Measurements from ENCODE around the gene C12orf57. TPM values are rescaled to one million over a fixed set of nuclear protein-coding genes. Genes with fewer than 3 reads are reported as not detected.

Gene C12orf57
- total RNA-seq, 1 donor from 2014 or later = 250 TPM

DNA sequence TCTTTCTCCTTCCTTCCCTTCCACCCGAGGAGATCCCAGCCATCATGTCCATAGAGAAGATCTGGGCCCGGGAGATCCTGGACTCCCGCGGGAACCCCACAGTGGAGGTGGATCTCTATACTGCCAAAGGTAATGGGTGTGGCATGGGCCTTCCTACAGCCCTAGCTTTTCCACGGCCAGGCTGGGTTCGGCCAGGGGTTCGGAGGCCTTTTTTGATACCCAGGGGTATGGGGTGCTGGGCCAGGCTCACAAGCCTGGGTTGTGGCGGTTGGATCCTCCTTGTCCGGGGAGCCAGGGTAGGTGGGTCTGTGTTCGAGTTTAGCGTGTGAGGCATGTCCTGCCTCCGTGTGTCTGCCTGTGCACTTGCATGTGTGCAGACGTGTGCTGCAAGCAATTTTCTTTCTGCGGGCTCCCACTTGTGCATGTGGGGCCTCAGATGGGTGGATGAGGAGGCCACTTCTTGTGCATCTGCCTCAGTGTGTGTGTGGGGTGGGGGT, 28.0 kb upstream of the C12orf57 start:
- no peak for DNase-seq (ENCODE audit: missing footprints)
- intact Hi-C loops (cut with DNase I) = no loop called here
- no peak for ATAC-seq

DNA sequence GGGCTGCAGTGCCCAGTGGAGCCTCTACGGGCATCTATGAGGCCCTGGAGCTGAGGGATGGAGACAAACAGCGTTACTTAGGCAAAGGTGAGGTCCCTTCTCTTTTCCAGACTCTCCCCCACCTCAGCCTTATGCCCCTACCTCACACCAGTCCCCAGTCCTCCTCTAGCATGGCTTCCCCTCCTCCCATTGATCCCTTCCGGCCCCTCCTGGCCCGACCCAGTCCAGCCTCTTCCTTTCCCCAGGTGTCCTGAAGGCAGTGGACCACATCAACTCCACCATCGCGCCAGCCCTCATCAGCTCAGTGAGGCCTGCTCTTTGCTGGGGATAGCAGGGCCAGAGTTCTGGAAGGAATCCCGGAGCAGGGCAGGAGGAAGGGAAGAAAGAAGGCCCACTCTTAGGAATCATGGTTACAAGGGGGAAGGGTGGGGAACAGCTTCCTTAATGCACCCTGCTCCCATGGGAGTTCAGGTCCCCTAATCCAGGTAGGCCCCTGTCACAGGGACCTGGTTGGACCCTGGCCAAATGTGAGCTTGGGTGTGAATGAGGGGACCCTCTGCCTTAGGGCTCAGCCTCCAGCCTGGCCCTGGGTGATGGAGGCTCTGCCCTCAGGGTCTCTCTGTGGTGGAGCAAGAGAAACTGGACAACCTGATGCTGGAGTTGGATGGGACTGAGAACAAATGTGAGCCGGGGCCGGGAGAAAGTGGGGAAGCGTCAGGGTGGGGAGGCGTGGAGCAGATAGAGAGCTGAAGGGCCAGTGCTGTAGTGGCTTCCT, 27.2 kb upstream of the C12orf57 start:
- intact Hi-C loops (cut with DNase I) = no loop called here
- DNase-seq (ENCODE audit: missing footprints) (no peak), ATAC-seq (no peak)

DNA sequence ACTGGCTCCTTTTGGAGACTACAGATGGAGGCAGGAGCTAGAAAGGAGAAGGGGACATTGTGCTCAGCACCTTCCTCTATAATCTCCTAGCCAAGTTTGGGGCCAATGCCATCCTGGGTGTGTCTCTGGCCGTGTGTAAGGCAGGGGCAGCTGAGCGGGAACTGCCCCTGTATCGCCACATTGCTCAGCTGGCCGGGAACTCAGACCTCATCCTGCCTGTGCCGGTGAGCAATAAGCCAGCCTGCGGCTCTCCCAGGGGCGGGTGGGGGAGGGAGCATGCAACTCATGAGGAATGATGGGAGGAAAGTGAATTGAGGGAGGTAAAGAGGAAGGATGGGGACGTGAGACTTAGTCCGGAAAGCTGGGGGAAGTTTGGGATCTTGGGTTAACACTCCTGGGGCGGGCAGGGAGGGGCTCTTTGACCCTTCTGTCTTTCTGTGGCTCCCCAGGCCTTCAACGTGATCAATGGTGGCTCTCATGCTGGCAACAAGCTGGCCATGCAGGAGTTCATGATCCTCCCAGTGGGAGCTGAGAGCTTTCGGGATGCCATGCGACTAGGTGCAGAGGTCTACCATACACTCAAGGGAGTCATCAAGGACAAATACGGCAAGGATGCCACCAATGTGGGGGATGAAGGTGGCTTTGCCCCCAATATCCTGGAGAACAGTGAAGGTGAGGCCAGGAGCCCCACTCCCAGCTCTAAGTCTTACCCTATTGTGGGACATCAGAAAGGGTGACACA, 26.2 kb upstream of the C12orf57 start:
- DNase-seq (ENCODE audit: missing footprints) (no peak), ATAC-seq (no peak)
- intact Hi-C loops (cut with DNase I) = no loop called here

DNA sequence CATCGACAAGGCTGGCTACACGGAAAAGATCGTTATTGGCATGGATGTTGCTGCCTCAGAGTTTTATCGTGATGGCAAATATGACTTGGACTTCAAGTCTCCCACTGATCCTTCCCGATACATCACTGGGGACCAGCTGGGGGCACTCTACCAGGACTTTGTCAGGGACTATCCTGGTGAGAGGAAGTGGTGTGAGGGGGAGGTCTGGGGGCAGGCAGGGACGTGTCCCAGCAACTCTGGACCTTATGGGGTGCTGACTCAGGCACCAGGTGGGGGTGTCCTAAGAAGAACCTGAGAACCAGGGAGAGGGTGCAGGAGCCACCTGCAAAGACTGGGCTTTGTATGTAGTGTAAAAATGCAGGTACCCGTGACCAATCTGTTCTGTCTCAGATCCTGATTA, 24.2 kb upstream of the C12orf57 start:
- no peak for ATAC-seq
- intact Hi-C loops (cut with DNase I) = no loop called here
- no peak for DNase-seq (ENCODE audit: missing footprints)

DNA sequence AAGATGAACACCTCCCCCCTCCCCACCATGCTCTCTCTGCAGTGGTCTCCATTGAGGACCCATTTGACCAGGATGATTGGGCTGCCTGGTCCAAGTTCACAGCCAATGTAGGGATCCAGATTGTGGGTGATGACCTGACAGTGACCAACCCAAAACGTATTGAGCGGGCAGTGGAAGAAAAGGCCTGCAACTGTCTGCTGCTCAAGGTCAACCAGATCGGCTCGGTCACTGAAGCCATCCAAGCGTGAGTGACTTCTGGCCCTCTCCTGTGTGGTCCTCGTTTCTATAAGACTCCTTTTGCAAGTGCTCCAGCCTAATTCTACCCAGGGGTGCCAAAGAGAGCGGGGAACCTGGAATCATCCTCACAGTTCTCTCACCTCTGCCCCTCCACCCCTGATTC, 22.3 kb upstream of the C12orf57 start:
- no peak for DNase-seq (ENCODE audit: missing footprints)
- ATAC-seq = no peak
- intact Hi-C loops (cut with DNase I) = no loop called here

DNA sequence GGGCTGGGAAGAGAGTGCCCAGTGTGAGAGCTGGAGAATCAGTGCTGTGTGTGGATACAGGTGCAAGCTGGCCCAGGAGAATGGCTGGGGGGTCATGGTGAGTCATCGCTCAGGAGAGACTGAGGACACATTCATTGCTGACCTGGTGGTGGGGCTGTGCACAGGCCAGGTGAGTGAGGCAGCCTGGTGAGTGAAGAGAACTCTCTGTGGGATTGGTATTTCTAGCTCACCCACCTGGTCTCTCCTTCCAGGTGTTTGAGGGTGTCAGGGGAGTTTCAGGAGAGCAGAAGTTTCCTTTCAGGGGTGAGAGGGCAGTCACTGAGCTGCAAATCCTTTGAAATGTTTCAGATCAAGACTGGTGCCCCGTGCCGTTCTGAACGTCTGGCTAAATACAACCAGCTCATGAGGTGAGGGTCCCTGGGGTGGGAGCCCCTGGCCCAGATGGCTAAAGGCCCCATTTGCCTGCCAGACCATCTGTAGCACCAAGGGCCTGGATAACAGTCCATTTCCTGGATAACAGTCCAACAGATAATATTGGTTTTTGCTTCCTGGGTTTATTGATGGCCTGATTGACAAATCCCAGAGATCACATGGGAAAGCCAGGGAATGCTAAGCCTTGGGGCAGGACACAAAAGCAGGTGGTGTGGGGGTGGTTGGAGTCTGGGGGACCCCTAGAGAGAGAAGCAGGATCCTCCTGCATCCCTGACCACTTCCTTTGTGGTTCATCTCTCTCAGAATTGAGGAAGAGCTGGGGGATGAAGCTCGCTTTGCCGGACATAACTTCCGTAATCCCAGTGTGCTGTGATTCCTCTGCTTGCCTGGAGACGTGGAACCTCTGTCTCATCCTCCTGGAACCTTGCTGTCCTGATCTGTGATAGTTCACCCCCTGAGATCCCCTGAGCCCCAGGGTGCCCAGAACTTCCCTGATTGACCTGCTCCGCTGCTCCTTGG, 21.6 kb upstream of the C12orf57 start:
- DNase-seq (ENCODE audit: missing footprints) (no peak), ATAC-seq (no peak)
- intact Hi-C loops (cut with DNase I) = no loop called here

DNA sequence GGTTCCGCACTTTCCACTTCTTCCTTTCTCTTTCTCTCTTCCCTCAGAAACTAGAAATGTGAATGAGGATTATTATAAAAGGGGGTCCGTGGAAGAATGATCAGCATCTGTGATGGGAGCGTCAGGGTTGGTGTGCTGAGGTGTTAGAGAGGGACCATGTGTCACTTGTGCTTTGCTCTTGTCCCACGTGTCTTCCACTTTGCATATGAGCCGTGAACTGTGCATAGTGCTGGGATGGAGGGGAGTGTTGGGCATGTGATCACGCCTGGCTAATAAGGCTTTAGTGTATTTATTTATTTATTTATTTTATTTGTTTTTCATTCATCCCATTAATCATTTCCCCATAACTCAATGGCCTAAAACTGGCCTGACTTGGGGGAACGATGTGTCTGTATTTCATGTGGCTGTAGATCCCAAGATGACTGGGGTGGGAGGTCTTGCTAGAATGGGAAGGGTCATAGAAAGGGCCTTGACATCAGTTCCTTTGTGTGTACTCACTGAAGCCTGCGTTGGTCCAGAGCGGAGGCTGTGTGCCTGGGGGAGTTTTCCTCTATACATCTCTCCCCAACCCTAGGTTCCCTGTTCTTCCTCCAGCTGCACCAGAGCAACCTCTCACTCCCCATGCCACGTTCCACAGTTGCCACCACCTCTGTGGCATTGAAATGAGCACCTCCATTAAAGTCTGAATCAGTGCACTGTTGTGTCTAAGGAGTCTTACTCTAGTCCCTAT, 20.7 kb upstream of the C12orf57 start:
- DNase-seq (ENCODE audit: missing footprints) = no peak
- intact Hi-C loops (cut with DNase I) = no loop called here
- ATAC-seq = no peak

DNA sequence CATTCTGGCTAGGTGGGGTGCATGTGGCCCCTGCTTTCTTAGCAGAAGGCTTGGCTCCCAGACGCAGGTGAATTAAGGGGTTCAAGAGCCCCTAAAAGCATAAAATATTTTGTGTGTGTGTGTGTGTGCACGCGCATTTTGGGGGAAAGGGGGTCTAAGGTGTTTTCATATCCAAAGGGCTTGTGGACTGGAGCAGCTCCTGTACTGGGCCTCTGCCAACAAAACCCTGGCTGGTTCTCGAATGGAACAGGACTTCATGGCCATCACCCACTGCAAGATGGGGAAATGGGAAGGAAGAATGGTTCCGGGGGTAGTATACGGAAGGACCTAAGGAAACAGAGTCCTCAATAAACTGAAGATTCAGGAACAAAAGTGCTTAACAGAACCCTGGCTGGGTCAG, 20.0 kb upstream of the C12orf57 start:
- intact Hi-C loops (cut with DNase I) = loop anchor here (2.0 kb wide), 2 partner anchors 19 to 169 kb away; partner anchors contain the start of genes C1R and LRRC23
- ATAC-seq (no peak), DNase-seq (ENCODE audit: missing footprints) (no peak)

DNA sequence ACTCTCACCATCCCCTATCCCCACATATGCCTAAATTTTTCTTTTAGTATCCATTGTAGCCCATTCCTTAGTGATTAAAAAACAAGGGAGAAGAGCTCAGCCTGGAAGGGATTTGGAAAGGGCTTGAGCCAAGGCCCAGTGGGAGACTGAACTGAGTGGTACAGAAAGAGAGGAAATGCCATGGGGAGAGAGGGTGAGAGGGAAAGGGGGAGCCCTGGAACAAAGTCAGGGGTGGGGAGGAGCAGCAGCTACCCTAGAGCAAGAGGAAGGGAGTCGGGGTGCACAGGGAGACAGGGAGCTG, 18.6 kb upstream of the C12orf57 start:
- DNase-seq (ENCODE audit: missing footprints) (no peak), ATAC-seq (no peak)
- intact Hi-C loops (cut with DNase I) = loop anchor here (2.0 to 5.0 kb wide), 4 partner anchors 20 to 187 kb away; partner anchors contain the start of genes C1R, LPCAT3 and LRRC23

DNA sequence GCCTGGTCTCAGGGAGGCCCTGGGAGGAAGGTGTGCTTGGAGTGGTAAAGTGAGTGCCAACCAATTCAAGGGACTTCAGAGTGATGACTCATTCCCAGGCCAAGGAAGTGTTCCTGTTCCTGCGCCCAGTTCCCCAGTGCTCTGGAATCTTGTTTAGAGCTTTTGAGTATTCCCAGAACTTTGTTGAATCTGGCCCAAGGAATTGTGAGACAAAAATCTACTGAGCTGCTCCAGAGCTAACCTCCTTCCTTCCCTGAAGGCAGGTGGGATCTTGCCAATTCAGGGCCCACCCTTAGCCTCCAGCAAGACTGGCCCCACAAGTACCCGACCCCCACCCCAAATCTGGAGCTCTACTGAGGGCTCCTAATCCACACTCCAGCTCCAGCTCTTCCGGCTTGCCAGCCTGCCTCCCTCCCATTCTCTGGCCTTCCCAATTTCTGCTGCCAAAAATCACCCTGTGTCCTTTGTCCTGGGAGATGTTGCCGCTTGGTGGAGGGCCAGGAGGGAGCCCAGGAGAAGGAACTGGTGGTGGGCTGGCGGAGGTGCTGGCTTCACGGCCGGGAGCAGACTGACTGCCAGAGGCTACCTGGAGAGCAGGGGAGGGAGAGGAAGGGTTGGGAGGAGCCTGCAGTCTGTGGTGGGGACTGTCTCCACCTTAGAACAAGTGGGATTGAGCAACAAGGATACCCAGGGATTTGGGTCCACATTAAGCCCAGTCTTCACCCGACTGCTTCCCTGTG, 18.1 kb upstream of the C12orf57 start:
- DNase-seq (ENCODE audit: missing footprints) (peak; percentile 80), ATAC-seq (peak; percentile 50)
- intact Hi-C loops (cut with DNase I) = loop anchor here (2.0 to 5.0 kb wide), 5 partner anchors 17 to 187 kb away; partner anchors contain the start of genes C1R, LPCAT3, LRRC23 and RNU7-1

DNA sequence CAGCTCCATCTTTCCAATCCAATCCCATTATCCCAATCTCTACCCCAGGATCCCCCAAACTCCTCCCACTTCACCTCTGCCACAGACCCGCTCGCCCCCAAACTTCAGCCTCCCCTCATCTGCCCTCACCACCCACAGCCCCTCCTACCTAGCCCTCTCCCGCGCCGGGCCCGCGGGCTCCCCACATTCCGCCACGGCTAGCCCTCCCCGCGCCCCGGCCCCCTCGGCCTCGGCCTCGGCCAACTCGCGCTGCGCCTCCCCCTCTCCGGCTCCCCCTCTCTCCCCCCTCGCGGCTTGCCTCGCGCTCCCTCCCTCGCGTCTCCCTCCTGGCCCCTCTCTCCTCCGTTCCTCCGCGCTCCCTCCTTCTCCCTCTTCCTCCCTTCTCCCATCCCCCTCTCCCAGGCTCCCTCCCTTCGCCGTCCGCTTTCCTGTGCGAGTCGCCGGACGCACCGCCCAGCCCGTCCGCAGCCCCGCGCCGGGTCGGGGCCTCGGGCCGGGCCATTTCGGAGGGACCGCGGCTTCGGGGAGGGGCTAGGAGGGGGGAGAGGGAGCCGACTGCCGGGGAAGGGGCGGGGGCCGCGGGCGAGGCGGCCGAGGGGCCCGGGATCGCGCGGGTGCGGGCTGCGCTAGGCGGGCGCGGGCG, 16.3 kb upstream of the C12orf57 start, which contains the start of gene ATN1:
Gene ATN1, plus strand, starts transcription at position 581 of the 643 bp plus-strand sequence. CDS start 6,043 bp downstream, outside the sequence.
- peak; percentile 70 for ATAC-seq
- peak; percentile 90 for DNase-seq (ENCODE audit: missing footprints)
- intact Hi-C loops (cut with DNase I) = loop anchor here (2.0 to 5.0 kb wide), 3 partner anchors 15 to 185 kb away; partner anchors contain the start of genes LPCAT3 and RNU7-1

DNA sequence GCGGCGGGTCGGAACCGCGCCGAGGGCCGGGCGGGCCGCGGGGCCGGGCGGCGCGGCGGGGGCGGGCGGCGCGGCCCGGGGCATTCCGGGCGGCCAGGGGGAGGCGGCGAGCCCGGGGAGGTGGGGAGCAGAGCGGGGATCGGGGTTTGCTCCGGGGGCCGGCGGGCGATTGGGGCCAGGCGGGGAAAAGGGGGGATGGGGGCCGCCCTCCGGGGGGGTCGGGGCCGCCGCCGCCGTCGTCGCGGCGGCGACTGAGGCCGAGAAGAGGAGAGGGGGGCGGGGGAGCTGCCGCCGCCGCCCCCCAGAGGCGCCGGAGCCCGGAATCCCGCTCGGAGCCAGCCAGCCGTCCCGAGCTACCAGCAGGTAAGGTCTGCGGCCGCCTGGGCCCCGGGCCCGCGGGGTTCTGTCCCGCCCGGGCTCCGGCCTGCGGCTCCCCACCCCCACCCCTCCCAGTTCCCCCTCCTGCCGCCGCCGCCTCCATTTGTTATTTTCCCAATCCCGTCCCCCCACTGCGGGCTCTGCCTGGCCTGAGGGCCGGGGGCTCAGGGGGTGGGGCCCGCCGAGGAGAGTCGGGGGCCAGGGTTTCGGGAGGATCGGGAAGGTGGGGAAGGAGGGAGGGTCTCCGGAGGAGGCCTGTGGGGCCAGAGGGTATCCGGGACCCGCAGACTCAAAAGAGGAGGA, 15.7 kb upstream of the C12orf57 start:
- ATAC-seq (no peak), DNase-seq (ENCODE audit: missing footprints) (peak; percentile 64)
- intact Hi-C loops (cut with DNase I) = loop anchor here (5.0 kb wide), 2 partner anchors 89 to 184 kb away; partner anchors contain the start of gene LPCAT3

DNA sequence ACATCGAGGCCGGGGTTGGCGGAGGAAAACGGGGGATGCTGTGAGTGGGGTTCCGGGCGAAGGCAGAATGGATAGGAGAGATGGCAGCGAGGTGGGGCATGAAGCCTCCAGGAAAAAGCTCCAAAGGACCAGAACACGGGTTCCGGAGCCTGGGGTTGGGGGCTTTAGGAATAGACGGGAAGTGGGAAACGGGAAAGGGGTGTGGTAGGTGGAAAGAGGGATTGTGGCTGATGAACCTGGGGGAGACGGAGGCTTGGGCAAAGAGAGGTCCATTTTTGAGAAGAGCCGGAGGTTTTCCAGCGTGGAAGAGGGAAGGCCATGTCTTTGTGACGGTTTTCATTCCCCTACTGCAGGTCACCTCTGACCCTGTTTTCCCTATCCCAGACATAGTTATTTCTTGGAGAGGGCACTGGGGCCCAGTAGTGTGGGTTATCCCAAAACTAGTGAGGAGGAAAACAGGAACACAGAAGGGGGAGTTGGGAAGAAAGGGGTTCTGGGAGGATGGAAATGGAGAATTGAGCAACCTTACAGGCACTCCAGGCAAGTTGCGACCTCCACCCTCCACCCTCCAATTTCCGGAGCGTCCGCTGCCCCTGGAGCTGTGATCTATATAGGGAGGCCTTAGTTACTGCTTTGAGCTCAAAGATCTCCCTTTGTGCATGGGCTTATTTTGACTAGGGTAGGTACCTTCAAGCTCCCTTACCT, 15.0 kb upstream of the C12orf57 start:
- intact Hi-C loops (cut with DNase I) = loop anchor here (5.0 kb wide), 2 partner anchors 88 to 183 kb away; partner anchors contain the start of gene LPCAT3
- ATAC-seq = no peak

DNA sequence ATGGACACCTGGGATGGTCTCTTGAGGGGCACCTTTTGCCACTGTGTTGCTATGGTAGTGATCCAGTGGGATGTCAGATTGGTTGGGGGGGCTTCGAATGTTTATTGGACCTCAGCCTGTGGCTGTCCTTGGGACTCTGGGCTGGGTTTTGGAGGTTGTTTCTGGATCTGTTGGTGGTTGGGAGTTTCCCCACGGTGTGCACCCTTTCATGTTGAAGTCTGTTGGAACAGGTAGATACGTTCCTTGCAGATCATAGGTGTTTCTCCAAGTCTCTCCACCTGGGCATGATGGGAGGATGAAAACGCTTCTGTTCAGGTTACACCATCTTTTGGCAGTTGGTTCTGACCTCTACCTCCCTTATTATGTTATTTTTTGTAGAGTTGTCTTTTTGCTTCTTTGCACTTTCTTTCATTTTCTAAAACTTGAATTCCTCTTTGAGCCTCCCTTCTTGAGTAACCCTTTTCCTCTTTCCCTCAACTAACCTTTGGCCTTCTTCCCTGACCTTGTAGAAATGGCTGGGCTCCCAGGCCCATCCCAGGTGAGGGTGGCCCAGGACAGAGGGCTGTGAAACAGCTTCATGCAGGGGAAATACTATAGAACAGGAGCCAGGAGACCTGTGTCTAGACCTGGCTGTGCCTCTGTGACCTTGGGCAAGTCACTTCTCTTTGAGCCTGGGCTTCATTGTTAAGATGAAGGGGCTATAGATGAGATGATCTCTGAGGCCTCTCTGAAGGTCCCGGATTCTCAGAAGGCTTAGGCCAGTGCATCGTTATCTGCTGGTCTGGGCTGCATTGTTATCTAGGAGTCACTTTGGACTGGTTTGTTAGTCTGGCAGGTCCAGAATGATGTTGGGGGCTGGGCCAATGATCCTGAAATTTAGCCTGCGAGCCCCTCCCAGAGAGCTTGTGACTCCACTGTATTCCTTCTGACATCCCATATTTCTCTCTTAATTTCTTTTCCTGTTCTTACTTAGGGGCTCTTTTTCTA, 14.1 kb upstream of the C12orf57 start:
- intact Hi-C loops (cut with DNase I) = loop anchor here (5.0 kb wide), 2 partner anchors 88 to 183 kb away; partner anchors contain the start of gene LPCAT3
- ATAC-seq = no peak
- no peak for DNase-seq (ENCODE audit: missing footprints)

More for the DNA sequence above, 15.0 kb upstream of the C12orf57 start:
- no peak for DNase-seq (ENCODE audit: missing footprints)
